Measurements from ENCODE around the gene MUC6. TPM values are rescaled to one million over a fixed set of nuclear protein-coding genes. Genes with fewer than 3 reads are reported as not detected.

Gene MUC6
- total and polyA plus RNA-seq, 2 of the 8 experiments (the other 6 are each of a cell fraction or from before 2014, with no cell fraction given) = not detected

GRCh38 chr11:1027483-1028290, 8.8 kb downstream of the MUC6 start:
- Histone ChIP-seq H3K9me3 (ENCODE audit: insufficient read depth in 2 of 2, low read depth in 1 of 2, low read length in 1 of 2) (no peaks in the 10 kb centered on the region), H3K9ac (replicated peaks in 1 of 4; ENCODE audit: extremely low read depth in 1 of 4, low read depth in 3 of 4, low read length in 3 of 4) (no peak overlapping the region), H4K5ac (ENCODE audit: insufficient read length, low read depth, low read length) (no peak overlapping the region), H2BK120ac (replicated peaks; ENCODE audit: low read depth, low read length) (no peak overlapping the region), H3K18ac (ENCODE audit: extremely low read depth, low read length) (no peak overlapping the region; the same call in 1 of the 2 replicates), H4K8ac (ENCODE audit: extremely low read depth, insufficient read depth, low read length) (no peak overlapping the region), H2AK5ac (ENCODE audit: low read depth, low read length) (no peak overlapping the region), H3K56ac (replicated peaks; ENCODE audit: insufficient read length, low read depth, low read length) (no peak overlapping the region), H2BK20ac (ENCODE audit: low read length) (no peak overlapping the region), H2BK15ac (ENCODE audit: low read length) (no peak overlapping the region), H3K23ac (ENCODE audit: insufficient read length) (no peak overlapping the region), H3K79me2 (ENCODE audit: control insufficient read depth in 1 of 2, insufficient read depth in 2 of 2, low read length in 2 of 2) (no peaks in the 10 kb centered on the region), H4K20me1 (replicated peaks in 1 of 2; ENCODE audit: control insufficient read depth in 1 of 2, insufficient read depth in 2 of 2, low read length in 2 of 2) (peaks cover 0 to 11% of the 10 kb centered on the region in 2 experiments), H3K79me1 (ENCODE audit: low read depth, low read length) (peaks cover 4% of the 10 kb centered on the region; the same call in 1 of the 2 replicates), H2AFZ (ENCODE audit: low read length) (no peak overlapping the region), H4K91ac (replicated peaks; ENCODE audit: insufficient read length, low read length) (no peak overlapping the region), H3K27ac (ENCODE audit: low read depth, low read length) (no peak overlapping the region), H3K14ac (ENCODE audit: insufficient read length) (no peak overlapping the region), H3K4me1 (replicated peaks in 1 of 4; ENCODE audit: control insufficient read depth in 3 of 4, insufficient read depth in 4 of 4, low read length in 3 of 4) (no peaks in the 10 kb centered on the region), H2BK12ac (ENCODE audit: low read depth, low read length) (no peak overlapping the region), H3K4me2 (ENCODE audit: insufficient read depth in 1 of 2, low read depth in 2 of 2, low read length in 2 of 2) (no peak overlapping the region), H3K4ac (replicated peaks; ENCODE audit: insufficient read length, low read depth, low read length) (no peak overlapping the region), H3K36me3 (ENCODE audit: control insufficient read depth in 2 of 4, insufficient read depth in 4 of 4, low read length in 3 of 4) (no peaks in the 10 kb centered on the region; a peak in 1 of 8 replicates), H3K23me2 (ENCODE audit: low read depth, low read length) (peaks cover 12% of the 10 kb centered on the region), H3K4me3 (ENCODE audit: extremely low read depth in 1 of 4, insufficient read depth in 2 of 4, low read depth in 3 of 4, low read length in 4 of 4) (no peak overlapping the region), H3K27me3 (replicated peaks in 1 of 4; ENCODE audit: control insufficient read depth in 3 of 4, extremely low read depth in 1 of 4, insufficient read depth in 3 of 4, low read length in 3 of 4) (no peaks in the 10 kb centered on the region), H2BK5ac (ENCODE audit: low read depth, low read length) (no peak overlapping the region)
- POLR2A ChIA-PET (ENCODE audit: partially characterized antibody) = interaction anchor here (0.9 to 2.5 kb wide), 2 partner anchors 12 to 15 kb away, joined by 3 to 12 read pairs; no protein-coding TSS in a partner anchor
- TF ChIP-seq SP4 (IDR thresholded peaks at IDR 0.05; ENCODE audit: low read length) (no peak), CTBP2 (IDR thresholded peaks at IDR 0.05; ENCODE audit: borderline replicate concordance, insufficient read depth, insufficient read length, low read length) (no peak), BCL11A (IDR thresholded peaks at IDR 0.05; ENCODE audit: low read depth in 2 of 2, low read length in 2 of 2) (no peak), SP2 (IDR thresholded peaks at IDR 0.05; ENCODE audit: low read length) (no peak), HDAC2 (IDR thresholded peaks at IDR 0.05; ENCODE audit: borderline replicate concordance in 1 of 2, low read depth in 2 of 2, low read length in 2 of 2) (no peak), FOSL1 (IDR thresholded peaks at IDR 0.05; ENCODE audit: insufficient read depth, low read depth, low read length) (no peak), JUND (IDR thresholded peaks at IDR 0.05; ENCODE audit: low read length) (no peak), TEAD4 (IDR thresholded peaks at IDR 0.05; ENCODE audit: low read depth, low read length) (no peak), HDAC6 (IDR thresholded peaks at IDR 0.05; ENCODE audit: low read depth, low read length) (no peak), TCF12 (IDR thresholded peaks at IDR 0.05; ENCODE audit: low read depth, low read length) (no peak), CEBPB (IDR thresholded peaks at IDR 0.05; ENCODE audit: low read depth, low read length) (no peak)
- CTCF ChIA-PET (ENCODE audit: partially characterized antibody) = interaction anchor here (0.5 to 1.3 kb wide), 3 partner anchors 138 to 806 kb away, joined by 3 read pairs; no protein-coding TSS in a partner anchor
- DNase-seq (ENCODE audit: low read depth in 1 of 2, low spot score in 2 of 2) (no peak), FAIRE-seq (no peak)
- WGBS, 2 experiments (ENCODE audit: extremely low coverage in 1 of 2, insufficient coverage in 1 of 2, insufficient read length in 1 of 2, insufficient replicate concordance in 2 of 2, low coverage in 1 of 2, low lambda C conversion rate in 2 of 2, missing lambda C conversion rate in 1 of 2) = 90% methylated on average over 26 of the region's 36 CpGs; no CpG with 5 or more reads in 1 of the 2 experiments

Data from H1 (cell line).